Measurements from ENCODE around the gene CACNG3. TPM values are rescaled to one million over a fixed set of nuclear protein-coding genes. Genes with fewer than 3 reads are reported as not detected.

CACNG3 gene
- total RNA-seq, 4 donors from 2014 or later = not detected

DNA sequence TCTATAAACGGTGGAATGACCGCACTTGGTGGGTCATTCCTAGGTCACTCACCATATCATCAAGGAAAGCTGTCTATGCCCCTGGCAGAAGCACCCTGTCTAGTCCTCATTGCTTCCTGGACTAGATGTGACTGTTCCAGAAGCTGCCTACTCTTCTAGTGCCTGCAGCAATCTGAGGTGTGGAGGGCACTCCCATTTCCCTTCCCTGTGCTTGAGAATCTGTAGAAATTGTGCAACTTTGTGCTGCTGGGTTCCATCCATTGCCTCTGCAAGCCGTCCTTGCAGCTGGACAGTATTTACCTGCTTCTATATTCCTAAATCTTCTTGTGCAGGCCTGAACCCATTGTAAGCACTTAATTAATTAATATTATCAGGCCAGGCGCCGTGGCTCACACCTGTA, 52.1 kb downstream of the CACNG3 start:
- in situ Hi-C loops (cut with MboI; ENCODE audit: low pct_ligation_motif_present in 1 of 4, low pct_unique_long_range_greater_than_20kb in 1 of 4, low sequenced_read_pairs in 3 of 4) = no loop called here

DNA sequence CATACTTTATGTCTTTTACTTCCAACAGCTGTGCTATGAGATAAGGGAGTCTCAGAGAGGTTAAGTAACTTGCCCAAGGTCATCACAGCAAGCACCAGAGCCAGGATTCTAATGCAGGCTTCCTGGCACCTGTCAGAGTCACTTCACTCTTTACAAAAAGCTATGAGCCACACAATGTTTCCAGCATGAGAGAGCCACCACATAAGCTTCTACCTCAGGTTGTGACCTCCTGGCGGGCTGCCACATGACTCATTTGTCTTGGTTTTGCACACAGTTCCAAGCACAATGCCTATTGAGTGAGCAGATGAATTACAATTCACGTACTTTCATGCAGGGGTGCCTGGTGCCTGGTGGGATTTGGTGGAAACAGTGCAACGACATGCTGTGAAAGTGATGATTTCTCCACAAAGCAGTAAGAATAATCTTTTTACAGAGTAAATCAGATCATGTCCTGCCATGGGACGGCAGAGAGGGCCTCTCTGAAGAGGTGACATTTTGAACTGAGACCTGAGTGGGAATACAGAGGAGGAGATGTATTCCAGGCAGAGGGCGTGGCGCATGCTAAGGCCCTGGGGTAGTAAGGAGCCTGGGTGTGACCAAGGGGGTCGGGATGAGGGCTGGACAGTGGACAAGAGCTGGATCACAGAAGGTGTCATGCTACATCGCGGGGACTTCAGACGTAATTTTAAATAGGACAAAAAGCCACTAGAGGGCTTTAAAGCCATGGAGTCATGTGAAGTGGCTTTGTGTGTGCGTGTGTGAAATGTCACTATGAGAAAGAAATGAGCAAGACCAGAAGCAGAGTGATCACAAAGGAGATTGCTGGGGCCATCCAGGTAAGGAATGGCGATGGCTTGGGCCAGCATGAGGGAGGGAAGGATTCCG, 53.4 kb downstream of the CACNG3 start:
- Histone ChIP-seq H3K27ac (no peak overlapping the region), H3K9me3 (no peaks in the 10 kb centered on the region), H3K27me3 (no peaks in the 10 kb centered on the region), H3K4me3 (no peak overlapping the region), H3K4me1 (no peaks in the 10 kb centered on the region), H3K36me3 (no peaks in the 10 kb centered on the region)
- in situ Hi-C loops (cut with MboI; ENCODE audit: low pct_ligation_motif_present in 1 of 4, low pct_unique_long_range_greater_than_20kb in 1 of 4, low sequenced_read_pairs in 3 of 4) = no loop called here
- no peak for TF ChIP-seq POLR2AphosphoS5 (IDR thresholded peaks at IDR 0.05)
- TF ChIP-seq, protein P1, sequence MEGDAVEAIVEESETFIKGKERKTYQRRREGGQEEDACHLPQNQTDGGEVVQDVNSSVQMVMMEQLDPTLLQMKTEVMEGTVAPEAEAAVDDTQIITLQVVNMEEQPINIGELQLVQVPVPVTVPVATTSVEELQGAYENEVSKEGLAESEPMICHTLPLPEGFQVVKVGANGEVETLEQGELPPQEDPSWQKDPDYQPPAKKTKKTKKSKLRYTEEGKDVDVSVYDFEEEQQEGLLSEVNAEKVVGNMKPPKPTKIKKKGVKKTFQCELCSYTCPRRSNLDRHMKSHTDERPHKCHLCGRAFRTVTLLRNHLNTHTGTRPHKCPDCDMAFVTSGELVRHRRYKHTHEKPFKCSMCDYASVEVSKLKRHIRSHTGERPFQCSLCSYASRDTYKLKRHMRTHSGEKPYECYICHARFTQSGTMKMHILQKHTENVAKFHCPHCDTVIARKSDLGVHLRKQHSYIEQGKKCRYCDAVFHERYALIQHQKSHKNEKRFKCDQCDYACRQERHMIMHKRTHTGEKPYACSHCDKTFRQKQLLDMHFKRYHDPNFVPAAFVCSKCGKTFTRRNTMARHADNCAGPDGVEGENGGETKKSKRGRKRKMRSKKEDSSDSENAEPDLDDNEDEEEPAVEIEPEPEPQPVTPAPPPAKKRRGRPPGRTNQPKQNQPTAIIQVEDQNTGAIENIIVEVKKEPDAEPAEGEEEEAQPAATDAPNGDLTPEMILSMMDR (IDR thresholded peaks at IDR 0.05) = no peak
- TF ChIP-seq EP300 (IDR thresholded peaks at IDR 0.05; ENCODE audit: low read depth) = no peak
- TF ChIP-seq POLR2A (IDR thresholded peaks at IDR 0.05) = no peak
- WGBS, 2 donors (ENCODE audit: low coverage in 1 of 2) = 64 to 65% methylated on average over 3 to 13 of the region's 13 CpGs
- no peak for DNase-seq
- intact Hi-C loops (cut with DNase I; ENCODE audit: low total_unique reads) = no loop called here

More for the DNA sequence above, 52.1 kb downstream of the CACNG3 start:
- no peak overlapping the region for H3K27ac ChIP-seq
- H3K27me3 ChIP-seq = no peaks in the 10 kb centered on the region
- no peaks in the 10 kb centered on the region for H3K36me3 ChIP-seq
- H3K4me1 ChIP-seq = no peaks in the 10 kb centered on the region
- WGBS, 2 donors (ENCODE audit: low coverage in 1 of 2) = 88% methylated on average over 5 of the region's 5 CpGs; no CpG with 5 or more reads in 1 of the 2 donors
- TF ChIP-seq POLR2AphosphoS5 (IDR thresholded peaks at IDR 0.05) (no peak), EP300 (IDR thresholded peaks at IDR 0.05; ENCODE audit: low read depth) (no peak), POLR2A (IDR thresholded peaks at IDR 0.05) (no peak)
- TF ChIP-seq, protein P1 (IDR thresholded peaks at IDR 0.05) = no peak
- no peak for DNase-seq
- intact Hi-C loops (cut with DNase I; ENCODE audit: low total_unique reads) = no loop called here
- no peaks in the 10 kb centered on the region for H3K9me3 ChIP-seq
- H3K4me3 ChIP-seq = no peak overlapping the region

DNA sequence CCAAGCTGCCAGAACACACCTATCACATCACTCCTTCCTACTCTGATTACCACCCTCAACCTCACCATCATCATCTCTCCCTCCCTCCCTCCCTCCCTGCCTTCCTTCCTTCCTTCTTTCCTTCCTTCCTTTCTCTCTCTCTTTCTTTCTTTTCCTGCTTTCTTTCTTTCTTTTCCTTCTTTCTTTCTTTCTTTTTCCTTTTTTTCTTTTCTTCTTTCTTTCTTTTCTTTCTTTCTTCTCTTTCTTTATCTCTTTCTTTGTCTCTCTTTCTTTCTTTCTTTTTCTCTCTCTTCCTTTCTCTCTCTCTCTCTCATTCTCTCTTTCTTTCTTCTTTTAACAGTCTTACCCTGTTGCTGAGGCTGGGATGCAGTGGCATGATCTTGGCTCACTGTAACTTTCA, 59.2 kb downstream of the CACNG3 start:
- Histone ChIP-seq H3K4me1 (no peaks in the 10 kb centered on the region), H3K4me3 (no peak overlapping the region), H3K27ac (no peak overlapping the region), H3K36me3 (no peaks in the 10 kb centered on the region), H3K27me3 (peaks cover 3% of the 10 kb centered on the region), H3K9me3 (no peaks in the 10 kb centered on the region)
- TF ChIP-seq POLR2AphosphoS5 (IDR thresholded peaks at IDR 0.05) (no peak), EP300 (IDR thresholded peaks at IDR 0.05; ENCODE audit: low read depth) (no peak), POLR2A (IDR thresholded peaks at IDR 0.05) (no peak)
- TF ChIP-seq, protein P1 (IDR thresholded peaks at IDR 0.05) = no peak
- in situ Hi-C loops (cut with MboI; ENCODE audit: low pct_ligation_motif_present in 1 of 4, low pct_unique_long_range_greater_than_20kb in 1 of 4, low sequenced_read_pairs in 3 of 4) (no loop called here), intact Hi-C loops (cut with DNase I; ENCODE audit: low total_unique reads) (no loop called here)
- no peak for DNase-seq

DNA sequence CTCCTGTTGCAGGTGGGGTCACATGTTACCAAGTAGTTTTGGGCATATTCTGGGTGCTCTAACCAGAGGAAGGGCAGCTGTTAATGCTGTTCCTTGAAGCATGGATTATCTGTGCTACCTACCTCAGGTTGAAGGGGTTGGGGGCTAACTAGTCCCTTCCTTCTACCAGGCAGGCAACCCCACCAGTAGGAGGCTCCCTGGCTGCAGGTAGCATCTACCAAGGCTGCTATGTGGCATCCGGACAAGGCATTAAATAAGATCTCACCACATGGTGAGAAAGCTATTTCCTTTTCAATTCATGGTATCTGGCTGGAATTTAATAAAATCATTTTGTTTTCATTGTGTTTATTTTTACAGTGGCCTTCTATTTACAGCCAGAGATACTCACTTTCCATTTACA, 62.5 kb downstream of the CACNG3 start:
- WGBS, 2 donors (ENCODE audit: low coverage in 1 of 2) = 46% methylated on average over 1 of the region's 1 CpG; no CpG with 5 or more reads in 1 of the 2 donors
- no peak overlapping the region for H3K27ac ChIP-seq
- TF ChIP-seq, protein P1 (IDR thresholded peaks at IDR 0.05) = no peak
- TF ChIP-seq POLR2A (IDR thresholded peaks at IDR 0.05) = no peak
- TF ChIP-seq EP300 (IDR thresholded peaks at IDR 0.05; ENCODE audit: low read depth) = no peak
- H3K27me3 ChIP-seq = peaks cover 12% of the 10 kb centered on the region
- no peaks in the 10 kb centered on the region for H3K9me3 ChIP-seq
- no peaks in the 10 kb centered on the region for H3K4me1 ChIP-seq
- DNase-seq = no peak
- intact Hi-C loops (cut with DNase I; ENCODE audit: low total_unique reads) (no loop called here), in situ Hi-C loops (cut with MboI; ENCODE audit: low pct_ligation_motif_present in 1 of 4, low pct_unique_long_range_greater_than_20kb in 1 of 4, low sequenced_read_pairs in 3 of 4) (no loop called here)
- no peaks in the 10 kb centered on the region for H3K36me3 ChIP-seq
- no peak overlapping the region for H3K4me3 ChIP-seq

All from transverse colon (tissue), 4 donors.